Stimulated activated memory B cell treated with anti-CD40 and anti-IgM and Interleukin-4, amounts not matched to agents 10 μg/mL and 1 μg/mL and 100 μg/mL, for 72 hours (primary cell): ENCODE results near the gene FERD3L.

Experiments
- ATAC-seq: fragments of 150-1000 bp; cut with Tn5 transposase; 2 replicates; pipeline ENCODE4 v1.10.0; 2021
- H3K27ac Mint-ChIP-seq: one replicate; pipeline ENCODE4 v1.8.0; 2022; ENCODE audit warnings: mild to moderate bottlenecking, mixed read lengths
- H3K27me3 Mint-ChIP-seq: one replicate; pipeline ENCODE4 v1.8.0; 2022; ENCODE audit warnings: mixed read lengths
- H3K36me3 Mint-ChIP-seq: one replicate; pipeline ENCODE4 v1.8.0; 2022; ENCODE audit warnings: mixed read lengths
- H3K4me1 Mint-ChIP-seq: one replicate; pipeline ENCODE4 v1.8.0; 2022; ENCODE audit warnings: mixed read lengths
- H3K4me3 Mint-ChIP-seq: one replicate; pipeline ENCODE4 v1.8.0; 2022; ENCODE audit warnings: mild to moderate bottlenecking, moderate library complexity, mixed read lengths
- H3K9me3 Mint-ChIP-seq: one replicate; pipeline ENCODE4 v1.8.0; 2022; ENCODE audit warnings: mixed read lengths

Gene FERD3L

DNA sequence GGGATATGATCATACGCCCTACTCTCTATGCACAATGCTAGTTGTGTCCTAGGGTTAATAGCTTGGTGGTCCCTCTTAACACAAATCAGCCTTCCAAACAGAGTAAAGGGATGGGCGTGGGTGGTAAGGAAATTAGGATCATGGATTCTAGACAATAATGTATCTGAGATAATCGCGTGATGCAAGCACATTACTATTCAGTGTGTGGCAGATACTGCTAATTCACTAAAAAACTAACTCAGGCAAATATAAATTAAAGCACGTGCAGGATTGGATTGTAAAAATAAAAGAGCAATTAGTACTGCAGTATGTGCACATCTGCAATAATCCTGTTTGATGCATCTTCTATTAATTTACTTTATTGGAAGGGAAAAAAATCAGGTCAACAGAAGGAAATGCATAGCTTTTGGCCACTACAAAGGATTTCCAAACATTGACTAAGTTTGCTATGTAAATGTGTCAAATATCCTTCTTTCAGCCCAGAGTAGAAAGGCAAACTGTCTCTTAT is 49.8 kb downstream of the FERD3L start:
- Mint-ChIP-seq H3K27me3 (peaks cover 11% of the 10 kb centered on the region), H3K9me3 (no peaks in the 10 kb centered on the region), H3K27ac (no peak overlapping the region), H3K4me3 (no peak overlapping the region), H3K4me1 (no peaks in the 10 kb centered on the region), H3K36me3 (no peaks in the 10 kb centered on the region)
- no peak for ATAC-seq
